H1 (cell line): Measurements from ENCODE around the gene ASTN1. TPM values are rescaled to one million over a fixed set of nuclear protein-coding genes. Genes with fewer than 3 reads are reported as not detected.

Source experiments
- CBX8 ChIP-seq: fragments of 300-800, 300-1000 bp; sonication (generic); IDR thresholded peaks from 2 replicates; pipeline ENCODE4 v1.7.1; 2016; ENCODE audit warnings: low read depth, low read length, borderline replicate concordance
- POLR2AphosphoS5 ChIP-seq: IDR thresholded peaks from 2 replicates; pipeline ENCODE4 v1.6.1; 2011; ENCODE audit warnings: low read depth, low read length
- polyA plus RNA-seq, 7 experiments: library from polyadenylated mRNA; depleted of rRNA in 3 of 7; stranded (reverse) in 5 of 7; unstranded in 2 of 7; fragments of >200 nt in 5 of 7; fragments of 200-250 nt in 2 of 7; gene quantifications; 1 replicate in 5 of 7; 2 replicates in 1 of 7; 4 replicates in 1 of 7; pipeline versions ENCODE4 v1.2.1 to v1.2.3, GENCODE V29; 2011 to 2013; ENCODE audit warnings: missing spikeins in 2 of 7, mixed read lengths in 2 of 7
- total RNA-seq: library from RNA; stranded (reverse); fragmentation: NEBNext Ultra II Directional; extraction: Animal tissue kit (Norgen Biotek cat#: 25700); gene quantifications from 2 replicates; pipeline ENCODE4 v1.2.1, GENCODE V29; 2021

Gene ASTN1
- total and polyA plus RNA-seq, 2 of the 8 experiments (the other 6 are each of a cell fraction or from before 2014, with no cell fraction given) = 2.9 to 4.1 TPM

- TF ChIP-seq CBX8 = no peak
- no peak for TF ChIP-seq POLR2AphosphoS5
These were observed 47.6 kb downstream of the ASTN1 start (continued) for GRCh38 chr1:177116941-177117340.
